Gastroesophageal sphincter (tissue), 3 donors: ENCODE results near the gene FRMD3.

Experiments
- POLR2AphosphoS5 ChIP-seq: sonication (generic); formaldehyde crosslinking; IDR thresholded peaks from one replicate; pipeline ENCODE4 v1.6.1; 2017; ENCODE audit warnings: antibody characterized with exemption
- TF ChIP-seq, protein P1 (sequence below), 4 experiments: fragments of 200-600 bp in 2 of 4; fragments of 450-650 bp in 2 of 4; sonication (generic) in 1 of 4; IDR thresholded peaks; one replicate each; pipeline ENCODE4 v1.5.1; 2017 to 2019; ENCODE audit warnings: antibody characterized with exemption in 4 of 4, mild to moderate bottlenecking in 2 of 4, moderate library complexity in 2 of 4

DNA sequence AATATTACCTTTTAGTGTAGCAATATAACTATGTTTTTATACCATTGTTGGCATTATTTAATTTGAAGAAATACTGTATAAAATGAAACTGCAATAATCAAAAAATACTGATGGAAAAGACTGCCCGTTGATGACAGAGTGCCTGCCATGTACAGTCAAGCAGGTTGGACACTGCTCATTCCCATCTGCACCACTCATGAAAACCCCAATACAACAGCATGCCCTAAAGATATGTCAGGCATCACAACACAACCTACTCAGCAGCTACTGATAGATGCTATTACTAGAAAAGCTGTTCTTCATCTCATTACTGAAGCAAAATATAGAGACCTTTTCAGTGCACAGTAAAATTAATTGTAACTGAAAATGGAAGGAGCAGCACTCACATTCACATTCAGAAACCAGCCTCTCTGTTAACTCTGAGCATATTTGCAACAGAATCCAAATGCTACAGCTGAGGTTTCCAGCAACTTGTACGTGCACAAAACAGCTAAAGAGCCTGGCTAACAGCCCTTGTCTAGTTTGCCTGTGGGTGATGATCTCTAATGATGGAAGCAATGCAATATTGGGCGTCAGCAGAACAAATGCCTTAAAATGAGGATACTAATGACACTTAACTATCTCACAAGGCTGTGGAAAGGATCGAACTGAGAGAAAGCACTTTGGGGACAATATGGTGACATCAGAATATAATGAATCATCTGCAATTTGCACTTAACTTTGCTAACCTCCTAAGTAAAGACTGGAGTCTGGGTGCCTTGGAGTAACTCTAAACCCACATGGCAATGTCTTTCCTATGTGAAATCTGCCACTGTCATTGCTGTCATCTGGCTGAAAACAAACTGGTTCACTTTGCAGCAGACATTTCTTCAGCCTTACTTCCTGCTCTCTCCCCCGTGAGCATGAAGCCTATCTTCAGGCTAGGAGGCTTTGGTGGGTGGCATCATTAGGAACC, 280.0 kb downstream of the FRMD3 start:
- TF ChIP-seq, protein P1, sequence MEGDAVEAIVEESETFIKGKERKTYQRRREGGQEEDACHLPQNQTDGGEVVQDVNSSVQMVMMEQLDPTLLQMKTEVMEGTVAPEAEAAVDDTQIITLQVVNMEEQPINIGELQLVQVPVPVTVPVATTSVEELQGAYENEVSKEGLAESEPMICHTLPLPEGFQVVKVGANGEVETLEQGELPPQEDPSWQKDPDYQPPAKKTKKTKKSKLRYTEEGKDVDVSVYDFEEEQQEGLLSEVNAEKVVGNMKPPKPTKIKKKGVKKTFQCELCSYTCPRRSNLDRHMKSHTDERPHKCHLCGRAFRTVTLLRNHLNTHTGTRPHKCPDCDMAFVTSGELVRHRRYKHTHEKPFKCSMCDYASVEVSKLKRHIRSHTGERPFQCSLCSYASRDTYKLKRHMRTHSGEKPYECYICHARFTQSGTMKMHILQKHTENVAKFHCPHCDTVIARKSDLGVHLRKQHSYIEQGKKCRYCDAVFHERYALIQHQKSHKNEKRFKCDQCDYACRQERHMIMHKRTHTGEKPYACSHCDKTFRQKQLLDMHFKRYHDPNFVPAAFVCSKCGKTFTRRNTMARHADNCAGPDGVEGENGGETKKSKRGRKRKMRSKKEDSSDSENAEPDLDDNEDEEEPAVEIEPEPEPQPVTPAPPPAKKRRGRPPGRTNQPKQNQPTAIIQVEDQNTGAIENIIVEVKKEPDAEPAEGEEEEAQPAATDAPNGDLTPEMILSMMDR (IDR thresholded peaks at IDR 0.05) = no peak
- no peak for TF ChIP-seq POLR2AphosphoS5
